Stimulated activated CD4-positive, alpha-beta T cell treated with anti-CD3 and anti-CD28 coated beads, TNF-alpha, amount 100 ng/mL, for 24 hours (primary cell): Measurements from ENCODE around the gene RDH14.

Experiments used
- DNase-seq, 3 experiments: peaks; one replicate each; pipeline ENCODE4 v3.0.0-alpha.2; 2020; ENCODE audit warnings: low read depth in 3 of 3

Gene RDH14

GRCh38 chr2:18522484-18523146 lies 37.8 kb downstream of the RDH14 start:
- DNase-seq, result no peak

- peak; percentile 48 to 68 (median 55) for DNase-seq
Measured at GRCh38 chr2:18520451-18521425, 39.7 kb downstream of the RDH14 start.

GRCh38 chr2:18519914-18520450 lies 40.5 kb downstream of the RDH14 start:
- DNase-seq, result no peak

- DNase-seq, result no peak
Measured at GRCh38 chr2:18518116-18519111, 42.0 kb downstream of the RDH14 start.

- no peak for DNase-seq
Measured at GRCh38 chr2:18517386-18517785, 43.1 kb downstream of the RDH14 start.

- DNase-seq, result no peak
Measured at GRCh38 chr2:18516112-18516511, 44.3 kb downstream of the RDH14 start.

GRCh38 chr2:18514526-18515461 lies 45.7 kb downstream of the RDH14 start:
- DNase-seq, result no peak

GRCh38 chr2:18510775-18511174 lies 49.7 kb downstream of the RDH14 start:
- no peak for DNase-seq

- no peak for DNase-seq
Measured at GRCh38 chr2:18506883-18507509, 53.5 kb downstream of the RDH14 start.

GRCh38 chr2:18505703-18506341 lies 54.6 kb downstream of the RDH14 start:
- no peak for DNase-seq
